ENCODE data around the gene SEPTIN14. TPM values are rescaled to one million over a fixed set of nuclear protein-coding genes. Genes with fewer than 3 reads are reported as not detected.

SEPTIN14 gene
- total RNA-seq, 2 experiments from 2014 or later: not detected

DNA sequence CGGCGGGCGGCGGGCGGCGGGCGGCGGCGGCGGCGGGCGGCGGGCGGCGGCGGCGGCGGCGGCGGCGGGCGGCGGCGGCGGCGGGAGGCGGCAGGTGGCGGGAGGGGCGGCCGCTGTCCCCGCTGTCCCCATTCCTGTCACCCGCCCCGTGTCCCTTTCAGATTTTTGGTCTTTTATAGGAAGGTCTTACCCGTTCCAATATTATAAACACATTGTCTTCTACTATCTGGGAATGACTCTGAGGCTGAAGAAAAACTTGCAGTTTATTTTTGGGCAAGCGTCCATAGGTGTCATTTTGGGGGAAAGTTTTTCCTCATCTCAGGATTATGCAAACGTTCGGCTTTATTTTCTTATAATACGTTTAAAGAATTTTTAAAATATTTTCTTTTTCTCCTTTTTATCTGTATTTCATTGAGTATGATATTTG is 25.3 kb upstream of the SEPTIN14 start:
- no TSS peak for BruUV-seq (replicated peaks)
- intact Hi-C loops (cut with micrococcal nuclease; ENCODE audit: unreplicated experiment): loop anchor here (2.0 kb wide), 2 partner anchors 63 to 523 kb away; partner anchors contain the start of genes LANCL2 and MRPS17
- peak overlapping the region; percentile 65 for H3K4me2 ChIP-seq (ENCODE audit: low read length)
- H3K4me3 ChIP-seq (ENCODE audit: low read depth, low read length, poor library complexity, severe bottlenecking): peak overlapping the region; percentile 68
- TF ChIP-seq CTCF (conservative IDR thresholded peaks at IDR 0.05; ENCODE audit: low read length) (no peak), EZH2phosphoT487 (IDR thresholded peaks at IDR 0.05; ENCODE audit: borderline replicate concordance, low read depth, low read length) (no peak)
- peak overlapping the region; percentile 66 for H2AFZ ChIP-seq (ENCODE audit: low read length)
- H3K36me3 ChIP-seq (ENCODE audit: insufficient read depth, low read length): no peaks in the 10 kb centered on the region
- peak; percentile 14 for DNase-seq (ENCODE audit: low spot score)
- H3K4me1 ChIP-seq (ENCODE audit: insufficient read depth, low read length, poor library complexity, severe bottlenecking): peaks cover 3% of the 10 kb centered on the region
- ChIA-PET CTCF (ENCODE audit: unreplicated experiment) (interaction anchor here (0.6 kb wide), 1 partner anchor 418 kb away, joined by 3 read pairs; no protein-coding TSS in a partner anchor), POLR2A (interaction anchor here (0.7 to 0.8 kb wide), 2 partner anchors 62 to 78 kb away, joined by 3 to 4 read pairs; no protein-coding TSS in a partner anchor)
- no peaks in the 10 kb centered on the region for H3K79me2 ChIP-seq (ENCODE audit: insufficient read depth, low read depth, low read length)
- H4K20me1 ChIP-seq (ENCODE audit: insufficient read depth, low read length): no peaks in the 10 kb centered on the region
- no peaks in the 10 kb centered on the region for H3K9me2 ChIP-seq (ENCODE audit: insufficient read depth, low read length)
- no peaks in the 10 kb centered on the region for H3K9me3 ChIP-seq (ENCODE audit: low read length)
- H3K27ac ChIP-seq (ENCODE audit: low read depth, low read length, poor library complexity, severe bottlenecking): peak overlapping the region; percentile 23

DNA sequence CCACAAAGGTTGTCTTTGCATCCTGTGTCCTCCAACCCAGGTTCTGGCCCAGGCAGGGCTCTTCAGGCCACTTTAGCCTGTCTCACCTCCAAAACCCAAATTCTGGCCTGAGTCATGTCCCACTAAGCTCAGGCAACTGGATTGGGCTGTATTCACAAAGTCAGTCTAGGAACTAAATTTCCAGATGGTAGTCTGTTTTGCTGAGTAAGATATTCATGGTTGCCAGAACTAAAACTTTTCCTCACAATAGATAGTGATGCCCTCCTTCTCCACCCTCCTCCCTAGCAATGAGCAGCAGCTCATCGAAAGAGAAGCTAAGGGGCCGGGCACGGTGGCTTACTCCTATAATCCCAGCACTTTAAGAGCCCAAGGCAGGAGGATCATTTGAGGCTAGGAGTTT is 21.8 kb upstream of the SEPTIN14 start:
- Histone ChIP-seq H3K4me1 (ENCODE audit: insufficient read depth, low read length, poor library complexity, severe bottlenecking) (peaks cover 3% of the 10 kb centered on the region), H3K9me2 (ENCODE audit: insufficient read depth, low read length) (no peaks in the 10 kb centered on the region), H3K36me3 (ENCODE audit: insufficient read depth, low read length) (no peaks in the 10 kb centered on the region), H2AFZ (ENCODE audit: low read length) (no peak overlapping the region), H3K27ac (ENCODE audit: low read depth, low read length, poor library complexity, severe bottlenecking) (no peak overlapping the region), H3K4me2 (ENCODE audit: low read length) (no peak overlapping the region), H3K4me3 (ENCODE audit: low read depth, low read length, poor library complexity, severe bottlenecking) (no peak overlapping the region), H4K20me1 (ENCODE audit: insufficient read depth, low read length) (no peaks in the 10 kb centered on the region), H3K79me2 (ENCODE audit: insufficient read depth, low read depth, low read length) (no peaks in the 10 kb centered on the region), H3K9me3 (ENCODE audit: low read length) (no peaks in the 10 kb centered on the region)
- POLR2A ChIA-PET: no interaction called here
- CTCF ChIA-PET (ENCODE audit: unreplicated experiment): no interaction called here
- intact Hi-C loops (cut with micrococcal nuclease; ENCODE audit: unreplicated experiment): no loop called here
- no peak for TF ChIP-seq EZH2phosphoT487 (IDR thresholded peaks at IDR 0.05; ENCODE audit: borderline replicate concordance, low read depth, low read length)
- no peak for TF ChIP-seq CTCF (conservative IDR thresholded peaks at IDR 0.05; ENCODE audit: low read length)
- BruUV-seq (replicated peaks): no TSS peak
- no peak for DNase-seq (ENCODE audit: low spot score)

DNA sequence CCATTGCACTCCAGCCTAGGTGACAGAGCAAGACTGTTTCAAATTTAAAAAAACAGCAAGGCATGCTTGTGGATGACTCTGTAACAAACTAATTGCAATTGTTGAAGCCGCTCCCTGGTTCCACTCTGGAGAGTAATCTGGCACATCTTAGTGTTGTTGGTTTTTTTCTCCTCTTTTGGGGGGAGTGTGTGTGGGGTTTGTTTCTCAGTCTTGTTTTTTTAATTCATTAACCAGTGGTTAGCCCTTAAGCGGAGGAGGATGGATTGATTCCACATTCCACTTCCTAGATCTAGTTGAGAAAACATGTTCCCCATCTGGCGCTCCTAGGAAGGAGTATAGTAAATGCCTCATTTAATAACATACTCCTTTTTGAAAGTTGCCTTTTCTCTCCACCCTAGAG is 16.1 kb upstream of the SEPTIN14 start:
- H3K4me1 ChIP-seq (ENCODE audit: insufficient read depth, low read length, poor library complexity, severe bottlenecking): no peaks in the 10 kb centered on the region
- DNase-seq (ENCODE audit: low spot score): no peak
- H3K4me3 ChIP-seq (ENCODE audit: low read depth, low read length, poor library complexity, severe bottlenecking): no peak overlapping the region
- ChIA-PET CTCF (ENCODE audit: unreplicated experiment) (no interaction called here), POLR2A (no interaction called here)
- no peaks in the 10 kb centered on the region for H3K9me3 ChIP-seq (ENCODE audit: low read length)
- BruUV-seq (replicated peaks): no TSS peak
- no peaks in the 10 kb centered on the region for H3K36me3 ChIP-seq (ENCODE audit: insufficient read depth, low read length)
- no peaks in the 10 kb centered on the region for H3K9me2 ChIP-seq (ENCODE audit: insufficient read depth, low read length)
- H3K4me2 ChIP-seq (ENCODE audit: low read length): no peak overlapping the region
- intact Hi-C loops (cut with micrococcal nuclease; ENCODE audit: unreplicated experiment): no loop called here
- TF ChIP-seq EZH2phosphoT487 (IDR thresholded peaks at IDR 0.05; ENCODE audit: borderline replicate concordance, low read depth, low read length): no peak
- no peak for TF ChIP-seq CTCF (conservative IDR thresholded peaks at IDR 0.05; ENCODE audit: low read length)
- no peak overlapping the region for H3K27ac ChIP-seq (ENCODE audit: low read depth, low read length, poor library complexity, severe bottlenecking)
- no peaks in the 10 kb centered on the region for H3K79me2 ChIP-seq (ENCODE audit: insufficient read depth, low read depth, low read length)
- H2AFZ ChIP-seq (ENCODE audit: low read length): no peak overlapping the region
- no peaks in the 10 kb centered on the region for H4K20me1 ChIP-seq (ENCODE audit: insufficient read depth, low read length)
